CD1c-positive myeloid dendritic cell (primary cell): Measurements from ENCODE around the gene SYNCRIP.
"Not testable (repeated sequence)": the region's sequence is repeated elsewhere in the genome, so short reads cannot be mapped to it uniquely, and the experiment has no call there.

Source experiments
- DNase-seq: peaks from one replicate; pipeline ENCODE4 v3.0.0-alpha.2; 2016; ENCODE audit errors: extremely low spot score

The SYNCRIP gene

DNA sequence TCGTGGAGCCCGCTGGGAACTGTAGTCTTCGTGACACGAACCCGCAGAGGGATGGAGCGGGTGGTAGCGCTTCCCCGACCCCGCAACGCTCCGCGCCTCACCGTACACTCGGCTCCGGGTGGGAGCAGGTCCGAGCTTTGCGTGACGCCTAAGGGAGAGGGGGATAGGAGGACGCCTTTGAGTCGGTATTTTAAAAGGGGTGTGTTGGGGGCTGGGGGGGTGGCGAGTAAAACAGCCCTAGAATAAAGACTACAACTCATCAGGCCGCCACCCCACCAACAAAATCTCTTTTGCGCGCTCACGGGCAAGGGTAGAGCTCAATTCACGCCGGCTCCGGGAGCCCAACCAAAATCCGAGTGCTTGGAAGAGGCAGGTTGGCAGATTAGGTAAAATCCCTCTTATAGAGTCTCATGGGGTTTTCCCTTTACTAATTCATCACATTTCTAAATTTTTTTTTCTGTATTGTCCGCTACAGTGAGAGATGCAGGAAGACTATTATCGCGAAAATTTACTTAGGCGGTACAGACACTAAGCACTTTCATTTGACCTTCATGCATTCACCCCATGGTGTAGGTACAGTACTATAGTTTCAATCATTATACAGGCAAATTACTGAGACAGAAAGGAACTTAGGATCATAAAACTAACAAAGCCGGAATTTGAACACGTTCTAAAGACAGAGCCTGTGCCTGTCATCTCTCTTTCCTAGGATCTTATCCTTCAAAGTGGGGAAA, 48.3 kb downstream of the SYNCRIP start:
- DNase-seq, result no peak

DNA sequence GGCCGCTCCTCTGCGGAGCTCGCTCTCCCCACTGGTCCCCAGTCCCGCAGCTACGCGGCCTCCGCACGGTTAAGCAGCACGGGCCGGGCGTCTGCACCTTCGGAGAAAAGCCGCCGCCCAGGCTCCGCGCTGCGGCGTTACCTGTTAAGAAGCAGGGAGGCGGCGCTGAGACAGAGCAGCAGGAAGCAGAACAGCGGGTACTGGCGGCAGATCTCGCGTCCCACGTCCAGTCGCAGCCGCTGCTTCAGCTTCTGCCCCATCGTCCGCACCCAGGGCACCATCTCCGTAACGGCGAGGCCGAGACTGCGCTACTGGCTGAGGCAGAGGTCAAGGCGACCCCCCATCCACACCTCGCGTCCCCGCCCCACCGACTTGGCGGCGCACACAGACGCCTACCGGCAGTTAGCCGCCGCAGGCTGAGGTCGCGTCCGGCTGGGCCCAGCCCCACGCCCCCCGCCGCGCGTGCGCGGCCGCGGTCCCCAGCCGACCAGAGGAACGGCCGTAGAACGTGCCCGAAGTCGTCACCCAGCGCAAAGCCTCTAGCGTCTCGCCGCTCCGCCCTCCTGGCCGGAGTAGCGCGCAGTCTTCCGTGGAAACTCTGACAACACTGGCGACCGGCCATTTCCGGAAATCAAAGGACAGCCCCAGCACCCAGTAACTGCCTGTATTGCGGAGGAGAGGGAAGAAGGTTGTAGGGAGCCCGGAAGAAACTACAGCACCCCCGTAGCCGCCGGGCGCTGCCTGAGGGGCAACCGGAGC, 49.1 kb downstream of the SYNCRIP start, which contains the start of gene SNX14:
Gene SNX14 (minus strand): TSS at position 421 of the 759 bp plus-strand sequence. CDS start 140 bp downstream, at position 281.
- DNase-seq, result peak; percentile 97

DNA sequence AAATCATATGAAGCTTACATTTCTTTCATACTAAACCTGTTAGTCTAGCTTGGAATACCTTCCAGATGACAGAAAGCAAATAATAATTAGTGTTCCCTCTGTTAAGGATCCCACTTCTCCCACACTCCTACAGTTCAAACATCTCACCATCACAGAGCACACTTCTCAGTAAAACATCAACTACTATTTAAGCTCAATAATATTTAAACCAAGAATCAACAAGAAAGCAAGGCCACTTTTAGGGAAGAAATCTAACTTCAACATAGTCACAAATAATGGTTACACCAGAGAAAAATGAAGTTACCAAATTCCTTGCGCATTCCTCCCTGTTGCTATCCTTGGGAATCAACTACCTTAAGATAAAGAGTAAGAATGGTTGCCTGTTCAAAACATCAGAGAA, 50.7 kb downstream of the SYNCRIP start:
- DNase-seq, result no peak

DNA sequence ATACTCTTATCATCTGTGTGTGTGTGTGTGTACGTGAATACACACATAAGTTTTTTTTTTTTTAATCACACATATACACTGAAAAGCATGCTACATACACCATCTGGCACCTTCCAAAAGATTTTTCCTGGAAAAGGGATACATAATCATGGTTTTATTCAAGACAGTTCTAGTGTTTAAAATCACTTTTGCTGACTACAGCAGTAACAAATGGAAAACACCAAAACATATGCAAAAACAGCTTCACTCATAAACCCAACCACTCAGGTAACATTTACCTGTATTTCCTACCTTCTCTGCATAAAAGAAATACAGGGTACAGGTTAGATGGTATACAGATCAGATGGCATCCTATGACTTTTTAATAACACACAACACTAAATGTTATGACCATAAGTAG, 51.5 kb downstream of the SYNCRIP start:
- DNase-seq, result no peak

DNA sequence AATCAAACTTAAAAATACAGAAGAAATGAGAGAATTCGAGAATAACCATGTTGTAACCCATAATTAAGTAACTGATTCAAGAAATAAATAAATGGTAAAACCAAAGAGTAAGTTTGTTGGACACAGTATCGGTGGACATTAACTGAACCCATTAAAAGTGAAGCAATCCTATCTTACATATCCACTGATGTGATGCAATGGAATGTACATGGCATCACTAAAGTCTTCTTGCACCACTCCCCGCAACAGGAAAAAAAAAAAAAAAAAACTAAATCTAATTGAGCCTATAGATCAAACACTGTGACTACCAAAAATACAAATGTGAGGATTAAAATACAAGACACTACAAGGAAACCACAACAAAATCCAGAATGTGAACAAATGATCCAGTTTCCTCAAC, 56.9 kb downstream of the SYNCRIP start:
- DNase-seq, result no peak

DNA sequence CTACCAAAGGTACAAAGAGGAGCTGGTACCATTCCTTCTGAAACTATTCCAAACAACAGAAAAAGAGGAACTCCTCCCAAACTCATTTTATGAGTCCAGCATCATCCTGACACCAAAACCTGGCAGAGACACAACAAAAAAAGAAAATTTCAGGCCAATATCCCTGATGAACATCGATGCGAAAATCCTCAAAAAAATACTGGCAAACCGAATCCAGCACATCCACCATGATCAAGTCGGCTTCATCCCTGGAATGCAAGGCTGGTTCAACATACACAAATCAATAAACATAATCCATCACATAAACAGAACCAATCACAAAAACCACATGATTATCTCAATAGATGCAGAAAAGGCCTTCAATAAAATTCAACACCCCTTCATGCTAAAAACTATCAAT, 59.9 kb downstream of the SYNCRIP start:
- DNase-seq, result not testable (repeated sequence)

DNA sequence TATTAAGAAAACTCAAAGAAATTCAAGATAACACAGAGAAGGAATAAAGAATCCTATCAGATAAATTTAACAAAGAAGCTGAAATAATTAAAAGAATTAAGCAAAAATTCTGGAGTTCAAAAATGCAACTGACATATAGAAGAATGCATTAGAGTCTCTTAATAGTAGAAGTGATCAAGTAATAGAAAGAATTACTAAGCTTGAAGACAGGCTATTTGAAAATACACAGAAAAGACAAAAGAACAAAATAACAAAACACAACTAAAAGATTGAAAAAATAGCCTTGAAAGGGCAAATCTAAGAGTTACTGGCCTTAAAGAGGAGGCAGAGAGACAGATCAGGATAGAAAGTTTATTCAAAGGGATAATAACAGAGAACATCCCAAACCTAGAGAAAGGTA, 61.1 kb downstream of the SYNCRIP start:
- DNase-seq, result no peak

DNA sequence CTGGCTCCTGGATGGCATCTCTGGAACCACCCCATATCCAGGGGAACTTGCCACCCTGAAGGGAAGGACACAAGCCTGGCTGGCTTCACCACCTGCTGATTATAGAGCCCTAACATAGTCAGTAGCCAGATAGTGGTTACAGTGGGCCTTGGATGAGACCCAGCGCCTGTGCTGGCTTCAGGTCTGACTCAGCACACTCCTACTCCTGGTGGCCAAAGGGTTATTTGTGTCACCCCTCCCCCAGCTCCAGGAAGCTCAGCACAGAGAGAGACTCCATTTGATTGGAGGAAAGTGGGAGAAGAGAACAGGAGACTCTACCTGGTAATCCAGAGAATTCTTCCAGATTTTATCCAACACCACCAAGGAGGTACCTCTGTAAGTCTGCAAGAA, 61.8 kb downstream of the SYNCRIP start:
- no peak for DNase-seq

DNA sequence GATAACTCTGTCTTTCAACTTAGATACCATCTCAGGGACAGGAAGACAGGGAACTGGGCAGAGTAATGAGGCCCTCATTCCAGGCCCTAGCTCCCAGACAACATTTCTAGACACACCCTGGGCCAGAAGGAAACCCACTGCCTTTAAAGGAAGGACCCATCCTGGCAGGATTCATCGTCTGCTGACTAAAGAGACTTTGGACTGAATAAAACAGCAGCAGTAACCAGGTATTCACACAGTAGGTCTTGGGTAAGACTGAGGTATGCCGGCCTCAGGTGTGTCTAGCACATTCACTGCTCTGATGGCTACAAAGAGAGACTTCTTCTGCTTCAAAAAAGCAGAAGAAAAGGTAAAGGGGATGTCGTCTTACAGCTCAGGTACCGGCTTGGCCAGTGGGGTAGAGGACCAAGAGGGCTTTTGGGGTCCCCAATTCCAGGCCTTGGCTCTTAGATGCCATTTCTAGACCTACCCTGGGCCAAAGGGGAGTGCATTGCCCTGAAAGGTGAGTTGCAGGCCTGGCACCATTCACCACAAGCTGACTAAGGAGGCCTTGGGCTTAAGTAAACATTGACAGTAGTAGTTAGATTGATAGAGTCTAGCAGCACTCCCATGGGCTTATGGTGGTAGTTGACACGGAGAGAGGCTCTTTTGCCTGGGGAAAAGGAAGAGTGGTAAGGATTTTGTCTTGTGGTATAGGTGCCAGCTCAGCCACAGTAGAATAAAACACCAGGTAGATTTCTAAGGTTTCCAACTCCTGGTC, 62.4 kb downstream of the SYNCRIP start:
- DNase-seq, result no peak

DNA sequence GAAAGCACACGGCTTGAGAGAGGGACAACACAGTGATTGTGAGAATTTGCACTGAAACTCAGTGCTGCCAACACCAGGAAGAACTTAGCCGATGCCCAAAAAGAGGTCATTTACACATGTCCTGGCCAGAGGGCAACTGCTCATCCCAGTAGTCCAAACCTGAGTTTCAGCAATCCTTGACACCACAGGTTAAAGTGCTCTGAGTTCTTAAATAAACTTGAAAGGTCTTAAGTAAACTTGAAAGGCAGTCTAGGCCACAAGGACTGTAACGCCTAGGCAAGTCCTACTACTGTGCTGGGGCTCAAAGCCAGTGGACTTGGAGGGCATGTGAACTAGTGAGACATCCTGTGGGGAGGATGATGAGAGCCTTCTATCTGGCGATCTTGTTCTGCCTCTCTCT, 63.1 kb downstream of the SYNCRIP start:
- no peak for DNase-seq

DNA sequence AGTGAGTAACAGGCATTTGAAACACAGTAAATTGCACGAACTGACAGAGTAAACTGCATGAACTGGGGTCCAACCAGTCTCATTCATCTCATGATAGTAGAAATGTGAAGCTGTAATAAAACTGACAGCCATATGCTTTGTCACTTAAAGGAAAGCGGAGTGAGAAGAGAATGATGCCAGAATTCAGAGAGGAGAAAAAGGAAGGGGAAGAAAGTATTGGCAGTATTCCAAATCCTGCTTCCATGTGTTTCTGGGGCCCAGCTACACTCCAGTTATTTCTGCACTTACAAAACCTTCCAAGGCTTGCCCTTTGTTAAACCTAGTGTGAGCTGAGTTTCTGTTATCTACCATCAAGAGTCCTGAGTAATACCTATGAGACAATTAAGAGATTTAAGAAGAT, 66.2 kb downstream of the SYNCRIP start:
- no peak for DNase-seq

DNA sequence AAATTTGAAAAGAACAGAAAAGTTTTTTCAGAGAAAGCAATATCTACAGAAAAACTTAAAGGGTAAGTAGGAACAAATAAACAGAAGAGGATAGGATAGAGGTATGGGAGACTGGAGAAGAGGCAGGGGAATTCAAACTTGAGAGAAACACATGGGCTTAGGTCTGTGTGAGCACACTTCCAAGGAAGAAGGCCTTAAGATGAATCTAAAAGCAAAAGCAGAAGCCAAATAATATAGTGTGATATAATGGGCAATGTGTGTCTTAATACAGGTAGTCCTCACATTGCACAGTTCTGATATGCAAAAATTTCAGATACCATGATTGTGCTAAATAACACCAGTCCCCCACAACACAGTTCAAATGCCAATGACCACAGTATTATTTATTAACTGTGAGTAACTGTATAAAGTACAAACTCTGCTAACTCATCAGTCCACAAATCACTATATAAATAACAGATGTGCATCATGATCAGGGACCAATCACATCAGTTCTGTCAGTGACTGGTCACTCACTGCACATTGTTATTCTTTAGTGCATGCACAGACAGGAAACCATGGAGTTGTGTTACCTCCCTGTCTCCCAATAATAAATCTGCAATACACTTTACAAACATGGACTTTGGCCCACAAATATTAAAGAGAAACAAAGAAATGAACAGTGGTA, 67.6 kb downstream of the SYNCRIP start:
- DNase-seq, result no peak

DNA sequence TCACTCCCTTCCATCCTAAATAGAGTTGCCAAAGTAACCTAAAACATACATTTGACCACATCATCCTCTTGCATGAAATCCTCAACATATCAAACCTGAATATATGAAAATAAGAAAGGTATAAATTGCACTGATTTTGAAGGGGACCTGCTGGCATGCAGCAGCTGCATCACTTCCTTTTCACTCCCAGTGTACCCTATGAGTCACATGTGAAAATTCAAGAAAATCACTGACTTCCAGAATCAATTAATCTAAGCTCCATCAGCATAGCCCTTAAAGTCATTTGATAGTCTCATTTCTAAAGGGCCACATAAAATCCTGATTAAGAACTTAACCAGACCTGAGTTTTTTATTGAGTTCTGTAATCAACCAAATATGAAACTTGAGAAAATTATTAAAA, 73.4 kb downstream of the SYNCRIP start:
- no peak for DNase-seq

DNA sequence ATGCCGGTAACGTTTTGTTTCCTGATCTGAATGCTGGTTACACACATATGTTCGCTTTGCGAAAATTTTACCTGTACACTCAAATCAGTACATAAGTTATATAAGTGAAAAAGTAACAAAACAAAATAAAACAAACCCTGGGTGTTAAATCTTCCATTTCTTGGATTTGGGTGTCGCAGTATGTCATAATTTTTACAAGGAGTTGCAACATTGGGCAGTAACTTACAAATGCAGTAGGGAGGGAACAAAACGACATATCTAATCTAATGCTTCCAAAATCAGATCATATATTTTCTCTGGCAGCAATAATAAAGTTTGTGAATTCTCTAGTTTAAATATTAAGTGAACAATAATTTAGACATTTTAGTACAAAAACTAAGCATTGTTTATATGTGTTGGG, 74.3 kb downstream of the SYNCRIP start:
- DNase-seq, result no peak

DNA sequence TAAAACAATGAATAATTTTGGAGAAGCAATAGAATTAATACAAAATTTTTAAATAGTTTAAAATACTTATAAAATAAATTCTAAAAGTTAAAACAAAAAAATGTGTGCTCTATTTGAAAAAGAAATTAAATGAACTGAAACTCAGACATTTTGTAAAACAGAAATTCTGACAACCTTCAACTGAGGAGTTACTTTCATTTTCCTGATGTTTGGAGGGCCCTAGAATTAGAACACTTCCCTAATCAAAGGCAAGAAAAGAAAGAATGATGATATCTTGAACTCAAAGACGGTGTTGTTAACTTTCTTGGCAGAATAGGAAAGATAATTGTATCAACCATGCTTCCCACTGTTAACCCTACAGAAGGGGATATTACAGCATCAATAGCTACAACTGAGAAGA, 77.0 kb downstream of the SYNCRIP start:
- DNase-seq, result no peak

DNA sequence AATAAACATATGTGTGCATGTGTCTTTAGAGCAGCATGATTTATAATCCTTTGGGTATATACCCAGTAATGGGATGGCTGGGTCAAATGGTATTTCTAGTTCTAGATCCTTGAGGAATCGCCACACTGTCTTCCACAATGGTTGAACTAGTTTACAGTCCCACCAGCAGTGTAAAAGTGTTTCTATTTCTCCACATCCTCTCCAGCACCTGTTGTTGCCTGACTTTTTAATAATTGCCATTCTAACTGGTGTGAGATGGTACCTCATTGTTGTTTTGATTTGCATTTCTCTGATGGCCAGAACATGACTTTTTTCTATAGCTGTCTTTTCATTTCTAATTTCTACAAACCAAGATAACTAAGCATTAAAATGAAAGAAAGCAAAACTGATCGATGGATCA, 78.5 kb downstream of the SYNCRIP start:
- not testable (repeated sequence) for DNase-seq
